B cell (primary cell): ENCODE measurements around the gene LSM14A.

Source experiments
- EZH2 ChIP-seq: IDR thresholded peaks from 2 replicates; pipeline ENCODE4 v1.6.1; 2012; ENCODE audit warnings: borderline replicate concordance, low read depth, mild to moderate bottlenecking, moderate library complexity, low read length; ENCODE audit not compliant: insufficient read depth, poor library complexity, severe bottlenecking
- TF ChIP-seq, protein P1 (sequence below): fragments of 200-600 bp; IDR thresholded peaks from one replicate; pipeline ENCODE4 v1.8.0; 2022; ENCODE audit warnings: antibody characterized with exemption, mild to moderate bottlenecking

DNA sequence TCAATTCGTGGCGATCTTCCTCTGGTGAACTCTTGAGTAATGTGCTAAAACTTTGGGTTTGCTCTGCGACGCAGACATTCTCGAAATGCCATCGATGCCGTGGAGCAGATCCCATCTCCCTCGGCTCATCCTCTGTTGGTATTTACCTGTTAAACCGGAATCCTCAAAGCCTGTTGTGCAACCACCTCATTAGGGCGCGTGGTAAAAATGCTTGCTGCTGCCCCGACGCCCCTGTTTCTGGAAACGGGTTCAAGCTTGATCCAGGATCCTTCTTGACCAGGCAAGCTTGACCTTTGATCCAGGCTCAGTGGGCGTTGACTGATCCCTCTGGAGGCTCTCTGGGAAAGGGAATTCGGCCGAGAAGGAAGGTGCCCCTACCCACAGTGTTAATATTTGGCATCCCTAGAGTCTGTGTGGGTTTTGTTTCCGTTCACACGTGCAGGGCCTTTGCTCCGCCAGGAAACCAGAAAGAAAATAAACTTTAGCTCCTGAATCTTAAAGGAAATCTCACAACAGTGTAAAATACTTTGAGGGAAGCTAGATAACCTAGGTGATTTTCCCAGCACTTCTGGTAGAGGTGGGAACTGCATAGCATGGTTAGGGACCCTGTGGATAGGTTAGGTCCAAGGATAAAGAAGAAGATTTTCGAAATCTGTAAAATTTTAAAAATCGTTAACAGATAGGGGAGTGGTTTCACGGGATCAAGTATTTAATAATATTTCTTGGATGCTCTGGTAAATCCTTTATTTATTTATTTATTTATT lies 1.1 kb downstream of the LSM14A start:
- TF ChIP-seq, protein P1, sequence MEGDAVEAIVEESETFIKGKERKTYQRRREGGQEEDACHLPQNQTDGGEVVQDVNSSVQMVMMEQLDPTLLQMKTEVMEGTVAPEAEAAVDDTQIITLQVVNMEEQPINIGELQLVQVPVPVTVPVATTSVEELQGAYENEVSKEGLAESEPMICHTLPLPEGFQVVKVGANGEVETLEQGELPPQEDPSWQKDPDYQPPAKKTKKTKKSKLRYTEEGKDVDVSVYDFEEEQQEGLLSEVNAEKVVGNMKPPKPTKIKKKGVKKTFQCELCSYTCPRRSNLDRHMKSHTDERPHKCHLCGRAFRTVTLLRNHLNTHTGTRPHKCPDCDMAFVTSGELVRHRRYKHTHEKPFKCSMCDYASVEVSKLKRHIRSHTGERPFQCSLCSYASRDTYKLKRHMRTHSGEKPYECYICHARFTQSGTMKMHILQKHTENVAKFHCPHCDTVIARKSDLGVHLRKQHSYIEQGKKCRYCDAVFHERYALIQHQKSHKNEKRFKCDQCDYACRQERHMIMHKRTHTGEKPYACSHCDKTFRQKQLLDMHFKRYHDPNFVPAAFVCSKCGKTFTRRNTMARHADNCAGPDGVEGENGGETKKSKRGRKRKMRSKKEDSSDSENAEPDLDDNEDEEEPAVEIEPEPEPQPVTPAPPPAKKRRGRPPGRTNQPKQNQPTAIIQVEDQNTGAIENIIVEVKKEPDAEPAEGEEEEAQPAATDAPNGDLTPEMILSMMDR: no peak
- TF ChIP-seq EZH2: no peak
